Measurements from ENCODE around the gene TRIM44.

TRIM44 gene

DNA sequence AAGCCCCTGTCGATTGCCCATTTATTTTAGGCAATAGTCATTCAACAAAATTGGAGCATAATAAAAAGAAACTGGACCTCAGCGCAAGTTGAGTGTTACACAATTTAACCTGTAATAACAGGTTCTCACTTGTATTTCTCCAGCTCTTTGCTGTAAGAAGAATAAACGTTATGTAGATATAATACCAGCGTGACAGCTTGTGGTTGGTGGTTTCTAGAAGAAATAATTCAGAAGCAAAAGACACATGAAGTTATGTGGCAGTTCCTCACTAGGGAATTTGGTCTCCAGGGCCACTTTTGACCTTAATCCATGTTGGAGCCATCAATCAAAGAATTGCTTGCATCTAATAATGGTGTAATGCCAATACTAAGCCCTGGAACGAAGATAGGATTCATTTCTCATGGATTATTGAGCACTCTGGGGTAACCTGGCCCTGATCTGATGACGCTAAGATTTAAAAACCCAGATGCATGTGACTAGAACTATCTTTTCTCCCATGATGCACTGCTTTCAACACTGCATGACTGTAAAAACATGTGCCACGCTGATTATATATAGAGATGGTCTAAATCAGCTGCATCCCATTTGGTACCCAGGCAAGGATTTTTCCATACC is 151.6 kb downstream of the TRIM44 start:
- Histone ChIP-seq H3K79me2 (ENCODE audit: insufficient read depth, low read length) (no peaks in the 10 kb centered on the region), H3K4me3 (ENCODE audit: insufficient read depth, low read length, poor library complexity, severe bottlenecking) (no peak overlapping the region), H2AFZ (ENCODE audit: low read depth, low read length, severe bottlenecking) (no peak overlapping the region), H3F3A (ENCODE audit: insufficient read depth) (no peaks in the 10 kb centered on the region), H3K9me3 (ENCODE audit: insufficient read depth, low read length) (no peaks in the 10 kb centered on the region), H3K9ac (ENCODE audit: low read length) (no peak overlapping the region), H4K20me1 (ENCODE audit: low read depth, low read length) (no peaks in the 10 kb centered on the region), H3K27ac (ENCODE audit: low read depth, low read length) (no peak overlapping the region), H3K4me2 (ENCODE audit: low read depth, low read length, poor library complexity, severe bottlenecking) (no peak overlapping the region), H3K27me3 (ENCODE audit: low read length) (no peaks in the 10 kb centered on the region), H3K36me3 (ENCODE audit: low read length) (no peaks in the 10 kb centered on the region), H3K9me2 (replicated peaks; ENCODE audit: insufficient read depth, low read length) (no peaks in the 10 kb centered on the region)
- TF ChIP-seq CTCF (IDR thresholded peaks at IDR 0.05; ENCODE audit: insufficient read depth, low read length, poor library complexity, severe bottlenecking) (no peak), EZH2phosphoT487 (conservative IDR thresholded peaks at IDR 0.05; ENCODE audit: low read length) (no peak)

GRCh38 chr11:35814720-35815305 is 152.2 kb downstream of the TRIM44 start:
- Histone ChIP-seq H3K4me2 (ENCODE audit: low read depth, low read length, poor library complexity, severe bottlenecking) (no peak overlapping the region), H3K9me3 (ENCODE audit: insufficient read depth, low read length) (no peaks in the 10 kb centered on the region), H3F3A (ENCODE audit: insufficient read depth) (no peaks in the 10 kb centered on the region), H3K4me3 (ENCODE audit: insufficient read depth, low read length, poor library complexity, severe bottlenecking) (no peak overlapping the region), H3K9me2 (replicated peaks; ENCODE audit: insufficient read depth, low read length) (no peaks in the 10 kb centered on the region), H3K79me2 (ENCODE audit: insufficient read depth, low read length) (no peaks in the 10 kb centered on the region), H3K27me3 (ENCODE audit: low read length) (no peaks in the 10 kb centered on the region), H3K9ac (ENCODE audit: low read length) (no peak overlapping the region), H2AFZ (ENCODE audit: low read depth, low read length, severe bottlenecking) (no peak overlapping the region), H4K20me1 (ENCODE audit: low read depth, low read length) (no peaks in the 10 kb centered on the region), H3K27ac (ENCODE audit: low read depth, low read length) (no peak overlapping the region), H3K36me3 (ENCODE audit: low read length) (no peaks in the 10 kb centered on the region)
- TF ChIP-seq EZH2phosphoT487 (conservative IDR thresholded peaks at IDR 0.05; ENCODE audit: low read length): no peak
- TF ChIP-seq CTCF (IDR thresholded peaks at IDR 0.05; ENCODE audit: insufficient read depth, low read length, poor library complexity, severe bottlenecking): no peak

- H4K20me1 ChIP-seq (ENCODE audit: low read depth, low read length): no peaks in the 10 kb centered on the region
- H3K4me2 ChIP-seq (ENCODE audit: low read depth, low read length, poor library complexity, severe bottlenecking): no peak overlapping the region
- no peaks in the 10 kb centered on the region for H3K9me3 ChIP-seq (ENCODE audit: insufficient read depth, low read length)
- no peak for TF ChIP-seq CTCF (IDR thresholded peaks at IDR 0.05; ENCODE audit: insufficient read depth, low read length, poor library complexity, severe bottlenecking)
- TF ChIP-seq EZH2phosphoT487 (conservative IDR thresholded peaks at IDR 0.05; ENCODE audit: low read length): no peak
- no peaks in the 10 kb centered on the region for H3K79me2 ChIP-seq (ENCODE audit: insufficient read depth, low read length)
- no peaks in the 10 kb centered on the region for H3K27me3 ChIP-seq (ENCODE audit: low read length)
- no peaks in the 10 kb centered on the region for H3F3A ChIP-seq (ENCODE audit: insufficient read depth)
- no peak overlapping the region for H3K9ac ChIP-seq (ENCODE audit: low read length)
- no peaks in the 10 kb centered on the region for H3K9me2 ChIP-seq (replicated peaks; ENCODE audit: insufficient read depth, low read length)
- no peaks in the 10 kb centered on the region for H3K36me3 ChIP-seq (ENCODE audit: low read length)
- no peak overlapping the region for H3K4me3 ChIP-seq (ENCODE audit: insufficient read depth, low read length, poor library complexity, severe bottlenecking)
- H2AFZ ChIP-seq (ENCODE audit: low read depth, low read length, severe bottlenecking): no peak overlapping the region
- H3K27ac ChIP-seq (ENCODE audit: low read depth, low read length): no peak overlapping the region
Observed at GRCh38 chr11:35815556-35816315, 153.2 kb downstream of the TRIM44 start.

All from SU-DHL-6 (cell line).